Lower lobe of right lung (tissue), 2 donors: ENCODE results near the gene RASAL2. TPM values are rescaled to one million over a fixed set of nuclear protein-coding genes. Genes with fewer than 3 reads are reported as not detected.

Experiments
- ATAC-seq, 2 donors: fragments of 200-7000 bp; cut with Tn5 transposase; one replicate each; pipeline ENCODE4 v1.9.1; 2020 to 2022; ENCODE audit warnings: mild to moderate bottlenecking in 2 of 2, moderate library complexity in 2 of 2
- DNase-seq: peaks from one replicate; pipeline ENCODE4 v3.0.0-alpha.2; 2020
- H3K27ac ChIP-seq: fragments of 200-600 bp; one replicate; pipeline ENCODE4 v1.8.0; 2022
- H3K27me3 ChIP-seq: fragments of 200-600 bp; one replicate; pipeline ENCODE4 v1.8.0; 2022; ENCODE audit warnings: low read depth
- H3K36me3 ChIP-seq: fragments of 200-600 bp; one replicate; pipeline ENCODE4 v1.8.0; 2022; ENCODE audit warnings: mild to moderate bottlenecking
- H3K4me1 ChIP-seq: fragments of 200-600 bp; one replicate; pipeline ENCODE4 v1.8.0; 2022
- H3K4me3 ChIP-seq: fragments of 200-600 bp; one replicate; pipeline ENCODE4 v1.8.0; 2022; ENCODE audit warnings: mild to moderate bottlenecking
- H3K9me3 ChIP-seq: fragments of 200-600 bp; one replicate; pipeline ENCODE4 v1.8.0; 2022
- CTCF ChIP-seq: fragments of 200-600 bp; IDR thresholded peaks from one replicate; pipeline ENCODE4 v1.8.0; 2022; ENCODE audit warnings: antibody characterized with exemption, mild to moderate bottlenecking
- intact Hi-C: fragments of 100-400 bp; cut with DNase I; formaldehyde crosslinking; loops from one replicate; pipeline ENCODE4 v1.11.0; 2022
- total RNA-seq: library from RNA; stranded (reverse); fragmentation: NEBNext Ultra II Directional; extraction: Animal tissue kit (Norgen Biotek cat#: 25700); gene quantifications from one replicate; pipeline ENCODE4 v1.2.1, GENCODE V29; 2021
- donor health status: DM: no; HTN: yes; CAD: no; lungs with severe emphysema.

The RASAL2 gene
- total RNA-seq, 1 donor from 2014 or later = 48.3 TPM

- Histone ChIP-seq H3K27me3 (no peaks in the 10 kb centered on the region), H3K9me3 (no peaks in the 10 kb centered on the region), H3K4me1 (no peaks in the 10 kb centered on the region), H3K36me3 (no peaks in the 10 kb centered on the region), H3K27ac (no peak overlapping the region), H3K4me3 (no peak overlapping the region)
- ATAC-seq = no peak
- no peak for DNase-seq
- intact Hi-C loops = no loop called here
- TF ChIP-seq CTCF = no peak
Measured at GRCh38 chr1:178497903-178498478, 404.1 kb downstream of the RASAL2 start.

- no peaks in the 10 kb centered on the region for H3K36me3 ChIP-seq
- ATAC-seq = no peak
- intact Hi-C loops = no loop called here
- no peak for TF ChIP-seq CTCF
- no peak for DNase-seq
- no peaks in the 10 kb centered on the region for H3K27me3 ChIP-seq
- no peaks in the 10 kb centered on the region for H3K9me3 ChIP-seq
- no peak overlapping the region for H3K27ac ChIP-seq
- H3K4me1 ChIP-seq = no peaks in the 10 kb centered on the region
- no peak overlapping the region for H3K4me3 ChIP-seq
Measured at GRCh38 chr1:178498896-178499675, 405.2 kb downstream of the RASAL2 start.

- peak; percentile 13 for TF ChIP-seq CTCF
- Histone ChIP-seq H3K36me3 (no peaks in the 10 kb centered on the region), H3K4me3 (no peak overlapping the region), H3K9me3 (no peaks in the 10 kb centered on the region), H3K27me3 (no peaks in the 10 kb centered on the region), H3K4me1 (no peaks in the 10 kb centered on the region), H3K27ac (no peak overlapping the region)
- ATAC-seq = peak; percentile 66 to 81
- DNase-seq = no peak
- intact Hi-C loops = no loop called here
Measured at GRCh38 chr1:178500091-178500770, 406.3 kb downstream of the RASAL2 start.

GRCh38 chr1:178500936-178501554 lies 407.1 kb downstream of the RASAL2 start:
- intact Hi-C loops = no loop called here

More at GRCh38 chr1:178500936-178501554, 407.1 kb downstream of the RASAL2 start:
- no peaks in the 10 kb centered on the region for H3K27me3 ChIP-seq
- no peaks in the 10 kb centered on the region for H3K9me3 ChIP-seq
- TF ChIP-seq CTCF = no peak
- H3K36me3 ChIP-seq = no peaks in the 10 kb centered on the region
- H3K4me1 ChIP-seq = no peaks in the 10 kb centered on the region
- no peak for DNase-seq
- ATAC-seq = peak in 1 of 2 donors; percentile 12
- no peak overlapping the region for H3K4me3 ChIP-seq
- no peak overlapping the region for H3K27ac ChIP-seq
